ENCODE measurements around the gene SERPING1.

GRCh38 chr11:57586711-57587245 lies 10.7 kb upstream of the SERPING1 start:
- TF ChIP-seq CREB1 (IDR thresholded peaks at IDR 0.05) (no peak), CREB1 (CRISPR knock-in tag; IDR thresholded peaks at IDR 0.05) (no peak), PCBP1 (IDR thresholded peaks at IDR 0.05; ENCODE audit: borderline replicate concordance, low read depth, low read length) (no peak), CTCF (CRISPR knock-in tag; IDR thresholded peaks at IDR 0.05) (no peak), ZNF460 (CRISPR knock-in tag; IDR thresholded peaks at IDR 0.05; ENCODE audit: borderline replicate concordance) (no peak), MYC (CRISPR knock-in tag; IDR thresholded peaks at IDR 0.05; ENCODE audit: borderline replicate concordance) (no peak), TRIM22 (IDR thresholded peaks at IDR 0.05) (no peak), ZNF234 (CRISPR knock-in tag; conservative IDR thresholded peaks at IDR 0.05) (no peak), ZNF18 (CRISPR knock-in tag; IDR thresholded peaks at IDR 0.05; ENCODE audit: insufficient replicate concordance) (no peak), CREM (IDR thresholded peaks at IDR 0.05) (no peak), CREM (CRISPR knock-in tag; IDR thresholded peaks at IDR 0.05) (no peak), WIZ (CRISPR knock-in tag; IDR thresholded peaks at IDR 0.05) (no peak), SYNCRIP (IDR thresholded peaks at IDR 0.05; ENCODE audit: insufficient read depth, low read depth, low read length) (no peak)
